Skeletal muscle tissue (tissue), 4 donors: ENCODE measurements around the gene CDK14. TPM values are rescaled to one million over a fixed set of nuclear protein-coding genes. Genes with fewer than 3 reads are reported as not detected.

Experiments
- H3K27ac ChIP-seq: one replicate; pipeline ENCODE4 v1.7.0; 2013; ENCODE audit warnings: mild to moderate bottlenecking, low read depth, low read length, inconsistent platforms
- H3K27me3 ChIP-seq, 3 donors: one replicate each; pipeline ENCODE4 v1.7.0; 2013; ENCODE audit warnings: low read length in 3 of 3; ENCODE audit not compliant: control insufficient read depth in 3 of 3, insufficient read depth in 3 of 3
- H3K36me3 ChIP-seq, 3 donors: one replicate each; pipeline ENCODE4 v1.7.0; 2013; ENCODE audit warnings: low read length in 3 of 3; ENCODE audit not compliant: control insufficient read depth in 3 of 3, insufficient read depth in 3 of 3
- H3K4me1 ChIP-seq, 3 donors: one replicate each; pipeline ENCODE4 v1.7.0; 2013; ENCODE audit warnings: low read length in 3 of 3, mild to moderate bottlenecking in 3 of 3; ENCODE audit not compliant: control insufficient read depth in 3 of 3, insufficient read depth in 3 of 3
- H3K4me3 ChIP-seq, 3 donors: one replicate each; pipeline ENCODE4 v1.7.0; 2013; ENCODE audit warnings: low read length in 3 of 3
- H3K9ac ChIP-seq, 3 donors: one replicate each; pipeline ENCODE4 v1.7.0; 2013; ENCODE audit warnings: low read length in 3 of 3, mild to moderate bottlenecking in 3 of 3, moderate library complexity in 2 of 3, low read depth in 1 of 3
- H3K9me3 ChIP-seq, 3 donors: one replicate each; pipeline ENCODE4 v1.7.0; 2013; ENCODE audit warnings: low read length in 3 of 3; ENCODE audit not compliant: control insufficient read depth in 3 of 3
- total RNA-seq: library from RNA; depleted of rRNA; stranded (reverse); fragments of >200 nt; gene quantifications from one replicate; pipeline ENCODE4 v1.2.3, GENCODE V29; 2014
- donor health status: Osteomylitis.

Gene CDK14
- total RNA-seq, 1 donor from 2014 or later = 25.1 TPM

GRCh38 chr7:91247500-91247899 lies 651.4 kb downstream of the CDK14 start:
- Histone ChIP-seq H3K4me1 (no peaks in the 10 kb centered on the region), H3K27me3 (no peaks in the 10 kb centered on the region), H3K9ac (no peak overlapping the region), H3K4me3 (no peak overlapping the region), H3K36me3 (no peaks in the 10 kb centered on the region), H3K9me3 (no peaks in the 10 kb centered on the region), H3K27ac (no peak overlapping the region)

- Histone ChIP-seq H3K4me3 (no peak overlapping the region), H3K9ac (no peak overlapping the region), H3K36me3 (no peaks in the 10 kb centered on the region), H3K4me1 (no peaks in the 10 kb centered on the region), H3K27ac (no peak overlapping the region), H3K27me3 (no peaks in the 10 kb centered on the region), H3K9me3 (no peaks in the 10 kb centered on the region)
These were observed 652.9 kb downstream of the CDK14 start for GRCh38 chr7:91248996-91249395.

GRCh38 chr7:91249506-91250233 lies 653.5 kb downstream of the CDK14 start:
- Histone ChIP-seq H3K9ac (no peak overlapping the region), H3K27ac (no peak overlapping the region), H3K4me1 (no peaks in the 10 kb centered on the region), H3K27me3 (no peaks in the 10 kb centered on the region), H3K4me3 (no peak overlapping the region), H3K36me3 (no peaks in the 10 kb centered on the region), H3K9me3 (no peaks in the 10 kb centered on the region)

GRCh38 chr7:91250706-91251105 lies 654.6 kb downstream of the CDK14 start:
- no peak overlapping the region for H3K9ac ChIP-seq
- H3K36me3 ChIP-seq = no peaks in the 10 kb centered on the region
- no peak overlapping the region for H3K4me3 ChIP-seq
- no peaks in the 10 kb centered on the region for H3K4me1 ChIP-seq
- H3K27me3 ChIP-seq = no peaks in the 10 kb centered on the region
- no peaks in the 10 kb centered on the region for H3K9me3 ChIP-seq
- no peak overlapping the region for H3K27ac ChIP-seq

- Histone ChIP-seq H3K4me3 (no peak overlapping the region), H3K36me3 (no peaks in the 10 kb centered on the region), H3K27me3 (no peaks in the 10 kb centered on the region), H3K9me3 (no peaks in the 10 kb centered on the region), H3K4me1 (no peaks in the 10 kb centered on the region), H3K27ac (no peak overlapping the region), H3K9ac (no peak overlapping the region)
These were observed 655.8 kb downstream of the CDK14 start for GRCh38 chr7:91251877-91252276.

Other genes starting within 250 kb of the CDK14 start
- gene GTPBP10, start 249.6 kb upstream of the CDK14 start, total RNA-seq = 9.4 TPM
- gene CLDN12, start 192.9 kb upstream of the CDK14 start, total RNA-seq = 15.7 TPM
- gene PTTG1IP2, start 126.7 kb upstream of the CDK14 start, total RNA-seq = not detected